GM12865 (cell line): ENCODE data around the gene SPOCK1.

Experiments used
- DNase-seq: peaks from one replicate; pipeline ENCODE4 v3.0.0; 2010; ENCODE audit warnings: low read depth
- H3K4me3 ChIP-seq: 2 replicates; pipeline ENCODE4 v1.5.1; 2011; ENCODE audit warnings: mild to moderate bottlenecking, low read depth, low read length, control low read depth
- CTCF ChIP-seq: IDR thresholded peaks from 2 replicates; pipeline ENCODE4 v1.5.1; 2011; ENCODE audit warnings: low read length, control low read depth, low read depth, inconsistent platforms; ENCODE audit not compliant: insufficient read depth; ENCODE audit errors: missing control alignments

The SPOCK1 gene

DNA sequence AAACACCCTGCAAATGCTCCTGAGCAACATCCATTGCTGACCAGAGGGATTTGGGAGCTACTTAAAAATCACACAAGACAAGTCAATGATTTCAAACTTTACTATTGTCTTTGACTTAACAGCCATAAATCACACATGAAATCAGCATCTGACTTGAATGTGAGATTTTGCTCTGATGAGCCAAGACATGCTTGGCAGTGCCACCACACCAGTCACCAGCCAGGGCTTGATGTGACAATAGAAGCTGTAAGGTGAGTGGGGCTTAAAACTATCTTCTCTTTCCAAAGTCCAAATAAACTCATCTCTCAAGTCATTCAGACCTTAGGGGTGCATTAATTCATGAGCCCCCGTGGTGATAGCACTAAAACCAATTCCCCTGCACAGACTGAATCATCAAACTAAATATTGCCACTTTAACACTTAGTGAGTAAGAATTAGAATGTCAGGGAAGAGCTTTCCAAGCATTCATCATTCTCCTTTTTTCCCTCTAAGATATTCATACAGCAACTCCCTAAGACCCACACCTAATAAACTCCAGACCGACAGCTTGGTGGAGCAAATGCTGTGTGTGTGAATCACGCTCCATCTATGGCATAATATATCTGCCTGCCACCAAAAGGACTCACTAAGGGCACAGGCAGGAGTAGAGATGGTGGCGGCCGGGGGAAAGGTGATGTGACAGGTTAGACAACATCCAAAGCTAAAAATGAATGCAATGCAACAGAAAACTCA is 119.4 kb downstream of the SPOCK1 start:
- TF ChIP-seq CTCF, result no peak
- no peak overlapping the region for H3K4me3 ChIP-seq
- DNase-seq, result no peak

DNA sequence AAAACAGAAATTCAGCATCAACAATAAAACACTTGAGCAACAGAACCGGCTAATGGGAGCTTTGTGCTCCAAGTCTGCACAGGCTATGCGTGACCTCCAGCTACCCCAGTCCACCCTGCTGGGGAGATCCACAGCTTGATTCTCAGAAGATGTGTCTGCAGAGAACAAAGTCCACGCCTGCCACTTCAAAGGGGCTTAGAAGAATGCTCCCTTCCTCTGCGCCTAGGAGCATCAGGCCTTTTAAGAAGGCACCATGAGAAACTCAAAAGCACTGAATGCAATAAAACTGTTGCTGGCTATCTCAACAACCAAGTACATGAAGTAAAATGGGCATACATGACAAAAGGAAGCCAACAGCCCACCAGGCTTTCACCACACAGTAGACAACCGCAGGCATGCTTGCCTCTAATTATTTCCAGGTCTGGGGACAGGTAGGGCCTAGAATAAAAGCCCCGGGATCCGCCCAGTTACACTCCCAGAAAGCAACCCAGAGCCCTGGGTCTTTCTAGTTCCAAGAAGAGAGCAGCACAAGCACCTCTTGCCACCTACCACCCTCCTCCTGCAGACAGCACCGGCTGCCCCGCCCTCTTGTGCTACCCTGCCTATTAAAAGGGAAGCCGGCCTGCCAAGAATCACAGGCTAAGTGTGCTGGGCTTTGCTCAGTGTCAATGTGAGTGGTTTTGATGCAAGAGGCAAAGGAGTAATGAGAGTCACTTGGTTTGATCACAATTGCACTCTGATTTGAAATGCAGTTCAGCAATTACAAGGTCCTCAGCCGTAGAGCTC is 123.2 kb downstream of the SPOCK1 start:
- DNase-seq, result no peak
- no peak for TF ChIP-seq CTCF
- no peak overlapping the region for H3K4me3 ChIP-seq

DNA sequence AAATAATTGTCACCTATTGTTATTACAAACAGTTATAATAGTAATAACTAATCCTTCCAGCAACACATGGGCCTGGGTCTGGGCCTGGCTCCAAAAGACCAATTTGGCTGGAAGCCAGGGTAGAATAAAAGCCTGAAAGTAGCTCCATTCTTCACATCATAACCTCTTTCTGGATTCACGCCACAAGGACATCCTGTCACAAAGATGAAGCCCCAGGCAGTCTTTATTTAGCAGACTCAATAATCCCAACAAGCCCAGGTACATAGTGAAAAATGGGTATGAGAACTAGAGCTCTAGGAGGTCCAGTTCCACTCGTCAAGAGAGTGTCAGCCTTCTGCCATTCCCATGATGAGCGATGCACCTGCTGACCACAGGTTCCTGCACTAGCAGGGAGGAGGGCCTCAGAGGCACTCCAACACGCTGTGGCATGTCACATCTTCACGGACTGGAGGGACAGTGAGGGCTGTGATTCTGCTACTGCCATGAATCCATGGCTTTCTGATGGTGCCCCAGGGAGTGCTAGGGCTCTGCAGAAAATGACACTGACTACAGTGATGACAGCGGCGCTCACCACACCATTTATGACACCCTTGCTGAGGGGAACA is 124.9 kb downstream of the SPOCK1 start:
- H3K4me3 ChIP-seq, result no peak overlapping the region
- TF ChIP-seq CTCF, result no peak
- DNase-seq, result no peak

- no peak overlapping the region for H3K4me3 ChIP-seq
- no peak for DNase-seq
- no peak for TF ChIP-seq CTCF
Observed at GRCh38 chr5:137372773-137373160, 126.4 kb downstream of the SPOCK1 start.

DNA sequence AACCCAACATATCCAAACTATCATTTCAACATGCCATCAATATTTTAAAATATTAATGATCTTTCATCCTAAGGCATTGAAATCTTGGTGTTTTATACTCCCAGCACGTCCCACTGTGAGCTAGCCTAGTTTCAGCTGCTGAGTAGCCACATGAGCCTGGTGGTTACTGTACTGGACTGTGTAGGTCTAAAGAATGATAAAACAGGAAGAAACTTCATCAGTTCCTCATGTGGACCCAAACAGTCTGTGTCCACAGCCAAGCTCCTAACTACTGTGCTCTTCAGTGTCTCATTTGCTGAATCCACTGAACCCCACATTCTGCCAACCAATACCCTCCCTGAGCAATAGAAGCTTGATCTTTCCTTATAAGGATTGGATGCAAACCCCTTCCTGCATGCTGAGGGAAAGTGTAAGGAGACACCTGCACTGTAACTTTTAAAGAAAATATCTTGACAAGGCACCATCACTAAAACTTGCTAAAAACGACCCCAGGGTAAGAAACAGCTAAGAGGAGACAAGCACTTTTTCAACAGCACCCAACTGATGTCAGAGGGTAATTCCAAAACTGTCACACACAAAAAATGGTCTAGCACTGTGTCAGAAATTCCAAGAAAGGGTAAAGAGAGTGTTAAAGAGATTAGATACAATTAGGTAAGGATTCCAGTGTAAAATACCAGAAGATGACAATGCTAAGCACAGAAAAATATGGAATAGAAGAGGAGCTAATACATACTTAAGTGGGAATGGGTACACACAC is 126.9 kb downstream of the SPOCK1 start:
- H3K4me3 ChIP-seq, result no peak overlapping the region
- no peak for DNase-seq
- TF ChIP-seq CTCF, result no peak

DNA sequence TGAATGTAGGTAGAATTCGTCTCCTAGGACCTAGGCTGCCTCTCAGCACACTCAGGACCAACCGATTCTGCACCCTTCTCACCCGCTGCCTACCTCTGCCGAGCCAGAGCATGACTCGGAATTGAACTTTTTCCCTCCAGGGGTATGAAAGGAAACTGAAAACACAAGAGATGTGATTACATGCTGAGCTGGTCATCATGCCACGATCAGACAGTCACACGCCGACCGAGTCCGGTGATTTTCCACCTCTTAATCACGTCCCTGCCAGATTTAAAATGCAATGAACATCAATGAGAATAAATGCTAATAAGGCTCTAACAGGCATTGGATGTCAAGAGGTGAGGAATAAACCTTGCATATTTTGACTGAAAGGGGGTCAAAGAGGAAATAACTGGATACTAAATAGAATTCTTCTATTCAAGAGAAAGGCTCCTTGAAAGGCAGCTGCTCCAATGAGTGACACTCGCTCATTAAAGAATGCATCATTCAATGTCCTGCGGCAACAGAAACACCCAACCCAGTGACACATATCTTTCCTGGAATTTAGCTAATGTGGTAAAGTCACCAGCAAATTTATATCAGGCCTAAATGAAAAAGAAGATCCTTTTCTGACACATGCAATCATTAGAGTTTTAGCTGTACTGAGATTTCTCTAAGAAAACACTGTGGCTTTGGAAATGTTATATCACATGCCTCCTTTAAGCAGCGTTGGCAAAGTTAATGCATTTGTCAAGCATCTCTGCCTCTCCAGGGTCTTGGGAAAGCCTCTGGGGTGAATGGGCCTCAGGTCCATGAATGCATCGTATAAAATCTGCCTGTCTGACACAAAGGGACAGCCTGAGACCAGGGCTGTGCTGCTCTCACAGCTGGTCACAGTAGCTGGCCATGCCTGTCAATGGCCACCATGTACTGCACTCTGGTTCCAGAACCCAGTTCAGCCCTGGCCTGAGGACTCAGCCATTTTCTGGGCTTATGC is 128.7 kb downstream of the SPOCK1 start:
- TF ChIP-seq CTCF, result no peak
- DNase-seq, result no peak
- no peak overlapping the region for H3K4me3 ChIP-seq
